ENCODE data around the gene CDC16. TPM values are rescaled to one million over a fixed set of nuclear protein-coding genes. Genes with fewer than 3 reads are reported as not detected.

CDC16 gene
- total and polyA plus RNA-seq, 2 of the 13 experiments (the other 11 are each of a cell fraction or from before 2014, with no cell fraction given): 24.2 to 60.9 TPM

- TF ChIP-seq PRDM4 (CRISPR knock-in tag; IDR thresholded peaks at IDR 0.05; ENCODE audit: borderline replicate concordance): no peak
- TF ChIP-seq ZNF605 (CRISPR knock-in tag; IDR thresholded peaks at IDR 0.05): peak; percentile 90
- peak; percentile 84; the same call in 1 of the 2 replicates for TF ChIP-seq ZFYVE20 (CRISPR knock-in tag; IDR thresholded peaks at IDR 0.05; ENCODE audit: borderline replicate concordance, low read depth)
- peak; percentile 94 for TF ChIP-seq ZNF253 (CRISPR knock-in tag; IDR thresholded peaks at IDR 0.05; ENCODE audit: borderline replicate concordance)
- TF ChIP-seq DBP (CRISPR knock-in tag; IDR thresholded peaks at IDR 0.05; ENCODE audit: not compliant biosample characterization): no peak
- peak; percentile 91 for TF ChIP-seq MIER3 (CRISPR knock-in tag; IDR thresholded peaks at IDR 0.05; ENCODE audit: borderline replicate concordance)
- no peak for TF ChIP-seq CEBPB (IDR thresholded peaks at IDR 0.05; ENCODE audit: borderline replicate concordance, low read depth, low read length)
- peak; percentile 91; the same call in 1 of the 2 replicates for TF ChIP-seq CCDC6 (CRISPR knock-in tag; IDR thresholded peaks at IDR 0.05)
- TF ChIP-seq BRD4 (CRISPR knock-in tag; IDR thresholded peaks at IDR 0.05): peak; percentile 73; the same call in 1 of the 2 replicates
- peak; percentile 80; the same call in 1 of the 2 replicates for TF ChIP-seq NAIF1 (CRISPR knock-in tag; IDR thresholded peaks at IDR 0.05; ENCODE audit: borderline replicate concordance)
- peak; percentile 58; the same call in 1 of the 2 replicates for TF ChIP-seq KLF6 (CRISPR knock-in tag; IDR thresholded peaks at IDR 0.05)
- peak; percentile 95 for TF ChIP-seq SALL1 (CRISPR knock-in tag; IDR thresholded peaks at IDR 0.05)
- TF ChIP-seq ZNF296 (CRISPR knock-in tag; conservative IDR thresholded peaks at IDR 0.05): no peak
- no peak for TF ChIP-seq ZNF83 (CRISPR knock-in tag; IDR thresholded peaks at IDR 0.05; ENCODE audit: borderline replicate concordance)
- TF ChIP-seq ZNF446 (CRISPR knock-in tag; IDR thresholded peaks at IDR 0.05): peak; percentile 71; the same call in 1 of the 2 replicates
- TF ChIP-seq EEA1 (CRISPR knock-in tag; IDR thresholded peaks at IDR 0.05; ENCODE audit: borderline replicate concordance): peak; percentile 92
- no peak for TF ChIP-seq HIC2 (CRISPR knock-in tag; IDR thresholded peaks at IDR 0.05; ENCODE audit: low read depth)
- TF ChIP-seq MXI1 (IDR thresholded peaks at IDR 0.05; ENCODE audit: borderline replicate concordance, low read depth, low read length): peak; percentile 84; the same call in 1 of the 3 replicates
- TF ChIP-seq SSRP1 (CRISPR knock-in tag; IDR thresholded peaks at IDR 0.05): no peak
- no peak; the same call in 1 of the 2 replicates for TF ChIP-seq ZNF12 (CRISPR knock-in tag; IDR thresholded peaks at IDR 0.05)
- TF ChIP-seq GPN1 (CRISPR knock-in tag; IDR thresholded peaks at IDR 0.05; ENCODE audit: borderline replicate concordance): no peak
- 0 out of 2 replicates have a peak, but pooled peaks have one; percentile 41 for TF ChIP-seq NFKBIZ (CRISPR knock-in tag; IDR thresholded peaks at IDR 0.05)
- TF ChIP-seq ZC3H4 (CRISPR knock-in tag; IDR thresholded peaks at IDR 0.05; ENCODE audit: borderline replicate concordance): no peak
- TF ChIP-seq MZF1 (CRISPR knock-in tag; IDR thresholded peaks at IDR 0.05; ENCODE audit: borderline replicate concordance): no peak
- peak; percentile 73; the same call in 1 of the 2 replicates for TF ChIP-seq ZNF747 (CRISPR knock-in tag; IDR thresholded peaks at IDR 0.05; ENCODE audit: borderline replicate concordance)
- peak; percentile 35; the same call in 1 of the 2 replicates for TF ChIP-seq ZNF230 (CRISPR knock-in tag; IDR thresholded peaks at IDR 0.05)
These were observed at the start of gene CDC16 (continued) for GRCh38 chr13:114234645-114235421.
